Natural killer cell (primary cell): ENCODE results near the gene PVR. TPM values are rescaled to one million over a fixed set of nuclear protein-coding genes. Genes with fewer than 3 reads are reported as not detected.
"Not testable (repeated sequence)": the region's sequence is repeated elsewhere in the genome, so short reads cannot be mapped to it uniquely, and the experiment has no call there.

ENCODE experiments used
- ATAC-seq, 3 donors: fragments of 150-1000 bp in 2 of 3; fragments of 200-7000 bp in 1 of 3; cut with Tn5 transposase; 1 replicate in 1 of 3; 2 replicates in 2 of 3; pipeline ENCODE4 v1.10.0; 2021; ENCODE audit warnings: mild to moderate bottlenecking in 2 of 3, moderate library complexity in 2 of 3
- DNase-seq, 2 donors: peaks; one replicate each; pipeline versions ENCODE4 v3.0.0 to v3.0.0-alpha.2; 2013 to 2021; ENCODE audit warnings: mixed read lengths in 1 of 2
- H3K27ac ChIP-seq: one replicate; pipeline ENCODE4 v1.5.1; 2013; ENCODE audit warnings: mild to moderate bottlenecking, low read length
- H3K27me3 ChIP-seq: one replicate; pipeline ENCODE4 v1.6.1; 2013; ENCODE audit warnings: low read length; ENCODE audit not compliant: control insufficient read depth, insufficient read depth
- H3K36me3 ChIP-seq: one replicate; pipeline ENCODE4 v1.6.1; 2013; ENCODE audit warnings: low read length; ENCODE audit not compliant: control insufficient read depth, insufficient read depth
- H3K4me1 ChIP-seq: one replicate; pipeline ENCODE4 v1.6.1; 2013; ENCODE audit warnings: low read length; ENCODE audit not compliant: control insufficient read depth, insufficient read depth
- H3K4me3 ChIP-seq: one replicate; pipeline ENCODE4 v1.5.1; 2013; ENCODE audit warnings: low read length
- H3K9me3 ChIP-seq: one replicate; pipeline ENCODE4 v1.6.1; 2013; ENCODE audit warnings: low read length; ENCODE audit not compliant: control insufficient read depth, insufficient read depth
- H3K27ac Mint-ChIP-seq, 2 donors: one replicate each; pipeline ENCODE4 v1.8.0; 2022; ENCODE audit warnings: mild to moderate bottlenecking in 2 of 2, mixed read lengths in 2 of 2, moderate library complexity in 1 of 2
- H3K27me3 Mint-ChIP-seq, 2 donors: one replicate each; pipeline ENCODE4 v1.8.0; 2022; ENCODE audit warnings: low read depth in 2 of 2, mixed read lengths in 2 of 2
- H3K36me3 Mint-ChIP-seq: one replicate; pipeline ENCODE4 v1.8.0; 2022; ENCODE audit warnings: mixed read lengths
- H3K4me1 Mint-ChIP-seq, 2 donors: one replicate each; pipeline ENCODE4 v1.8.0; 2022; ENCODE audit warnings: mixed read lengths in 2 of 2
- H3K4me3 Mint-ChIP-seq: one replicate; pipeline ENCODE4 v1.8.0; 2022; ENCODE audit warnings: mild to moderate bottlenecking, moderate library complexity, mixed read lengths
- H3K9me3 Mint-ChIP-seq, 2 donors: one replicate each; pipeline ENCODE4 v1.8.0; 2022; ENCODE audit warnings: mixed read lengths in 2 of 2
- CTCF ChIP-seq: fragments of 200-600 bp; IDR thresholded peaks from one replicate; pipeline ENCODE4 v1.8.0; 2022; ENCODE audit warnings: antibody characterized with exemption
- WGBS: methylation state at CpG from one replicate; pipeline ENCODE4 v1.1.7; 2013; ENCODE audit warnings: missing lambda C conversion rate; ENCODE audit not compliant: insufficient coverage; 5-methylcytosine and 5-hydroxymethylcytosine counted together
- intact Hi-C: fragments of 100-400 bp; cut with micrococcal nuclease; formaldehyde crosslinking; loops from one replicate; pipeline ENCODE4 v1.14.2; 2022
- total RNA-seq, 4 donors: library from RNA; stranded (reverse); fragments of 120-200 nt in 1 of 4; gene quantifications; one replicate each; pipeline versions ENCODE4 v1.2.3 to v1.2.4, GENCODE V29; 2013 to 2022

PVR gene
- total RNA-seq, 3 donors from 2014 or later (not counting 1 experiment from before 2014, with no cell fraction given), result 6.6 to 12.6 (median 7.9) TPM

DNA sequence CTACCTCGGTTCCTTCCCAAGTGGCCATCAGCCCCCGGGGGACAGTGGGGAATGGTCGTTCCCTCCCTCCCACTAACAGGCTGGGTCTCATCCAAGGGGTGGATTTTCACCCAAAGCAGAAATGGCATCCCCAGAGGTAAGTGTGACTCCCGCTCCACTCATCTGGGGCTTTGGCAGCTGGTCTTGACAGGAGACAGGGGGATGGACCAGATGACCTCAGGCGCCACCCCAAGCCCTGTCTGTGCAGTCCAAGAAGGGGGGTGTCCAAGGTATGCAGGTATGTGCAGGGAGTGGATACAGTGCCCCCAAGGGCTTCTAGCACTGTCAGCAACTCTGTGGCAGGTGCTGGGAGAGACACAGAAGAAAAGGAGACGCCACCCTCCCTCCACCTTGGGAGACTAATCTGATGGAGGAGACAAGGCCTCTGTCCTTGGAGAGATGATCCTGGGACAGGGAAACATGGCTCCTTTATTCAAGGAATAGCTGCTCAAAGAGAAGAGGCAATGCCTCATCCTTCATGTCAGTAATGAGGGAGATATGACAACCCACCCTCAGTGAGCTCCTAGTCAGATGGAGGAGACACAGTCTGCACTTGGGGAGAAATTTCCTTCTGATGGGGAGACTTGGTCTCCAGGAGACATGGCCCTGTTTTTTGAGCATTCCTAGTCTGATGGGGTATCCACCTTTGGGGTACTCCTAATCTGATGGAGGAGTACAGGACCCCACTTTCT is 63.0 kb downstream of the PVR start:
- H3K27ac Mint-ChIP-seq, result no peak overlapping the region
- no peak overlapping the region for H3K4me3 Mint-ChIP-seq
- H3K4me1 Mint-ChIP-seq, result peaks cover 8 to 10% of the 10 kb centered on the region in 2 donors
- Histone ChIP-seq H3K4me3 (no peak overlapping the region), H3K27me3 (no peaks in the 10 kb centered on the region), H3K4me1 (peaks cover 11% of the 10 kb centered on the region), H3K9me3 (no peaks in the 10 kb centered on the region), H3K27ac (no peak overlapping the region), H3K36me3 (no peaks in the 10 kb centered on the region)
- intact Hi-C loops, result no loop called here
- TF ChIP-seq CTCF, result no peak
- ATAC-seq (no peak), DNase-seq (no peak)
- no peaks in the 10 kb centered on the region for H3K27me3 Mint-ChIP-seq
- WGBS, result 96% methylated on average over 5 of the region's 6 CpGs
- no peaks in the 10 kb centered on the region for H3K36me3 Mint-ChIP-seq
- H3K9me3 Mint-ChIP-seq, result no peaks in the 10 kb centered on the region

- 93% methylated on average over 20 of the region's 20 CpGs for WGBS
- Histone ChIP-seq H3K36me3 (no peaks in the 10 kb centered on the region), H3K27me3 (no peaks in the 10 kb centered on the region), H3K4me3 (no peak overlapping the region), H3K9me3 (no peaks in the 10 kb centered on the region), H3K4me1 (peaks cover 11% of the 10 kb centered on the region), H3K27ac (no peak overlapping the region)
- intact Hi-C loops, result no loop called here
- TF ChIP-seq CTCF, result no peak
- DNase-seq, result no peak
- Mint-ChIP-seq H3K4me3 (no peak overlapping the region), H3K4me1 (peaks cover 8 to 10% of the 10 kb centered on the region in 2 donors), H3K27me3 (no peaks in the 10 kb centered on the region), H3K9me3 (no peaks in the 10 kb centered on the region), H3K36me3 (no peaks in the 10 kb centered on the region), H3K27ac (no peak overlapping the region)
- ATAC-seq, result no peak
Measured at GRCh38 chr19:44707794-44708193, 64.1 kb downstream of the PVR start.

- peaks cover 11% of the 10 kb centered on the region for H3K4me1 ChIP-seq
- H3K27me3 Mint-ChIP-seq, result no peaks in the 10 kb centered on the region
- no peak overlapping the region for H3K4me3 ChIP-seq
- no peaks in the 10 kb centered on the region for H3K9me3 ChIP-seq
- ATAC-seq (no peak), DNase-seq (no peak)
- no peak overlapping the region for H3K4me3 Mint-ChIP-seq
- H3K9me3 Mint-ChIP-seq, result no peaks in the 10 kb centered on the region
- no peaks in the 10 kb centered on the region for H3K27me3 ChIP-seq
- intact Hi-C loops, result no loop called here
- no peaks in the 10 kb centered on the region for H3K36me3 Mint-ChIP-seq
- H3K27ac Mint-ChIP-seq, result no peak overlapping the region
- H3K27ac ChIP-seq, result no peak overlapping the region
- H3K4me1 Mint-ChIP-seq, result peaks cover 8 to 10% of the 10 kb centered on the region in 2 donors
- 77% methylated on average over 5 of the region's 5 CpGs for WGBS
- TF ChIP-seq CTCF, result no peak
- no peaks in the 10 kb centered on the region for H3K36me3 ChIP-seq
Measured at GRCh38 chr19:44708940-44709339, 65.2 kb downstream of the PVR start.

- H3K4me1 Mint-ChIP-seq, H3K27me3 ChIP-seq, ATAC-seq, H3K27ac ChIP-seq, H3K27ac Mint-ChIP-seq, H3K9me3 ChIP-seq, H3K9me3 Mint-ChIP-seq, H3K27me3 Mint-ChIP-seq, H3K36me3 Mint-ChIP-seq, H3K4me3 Mint-ChIP-seq, DNase-seq, H3K4me3 ChIP-seq, H3K36me3 ChIP-seq, intact Hi-C loops: not testable (repeated sequence)
- 94% methylated on average over 3 of the region's 4 CpGs for WGBS
- peaks cover 11% of the 10 kb centered on the region for H3K4me1 ChIP-seq
Measured at GRCh38 chr19:44709434-44710266, 65.9 kb downstream of the PVR start.
